Nephron (organoid): ENCODE results near the gene WDPCP.

Experiments used
- H3K27ac Mint-ChIP-seq, 3 experiments: 2 replicates each; pipeline ENCODE4 v1.8.0; 2020; ENCODE audit warnings: mixed read lengths in 3 of 3, mild to moderate bottlenecking in 2 of 3, moderate library complexity in 1 of 3
- H3K27me3 Mint-ChIP-seq: 2 replicates; pipeline ENCODE4 v1.8.0; 2021; ENCODE audit warnings: low read depth, mild to moderate bottlenecking, moderate library complexity, mixed read lengths
- H3K36me3 Mint-ChIP-seq: 2 replicates; pipeline ENCODE4 v1.8.0; 2020; ENCODE audit warnings: low read depth, mixed read lengths
- H3K4me1 Mint-ChIP-seq: 2 replicates; pipeline ENCODE4 v1.8.0; 2020; ENCODE audit warnings: mixed read lengths
- H3K4me3 Mint-ChIP-seq, 3 experiments: 2 replicates each; pipeline ENCODE4 v1.8.0; 2020; ENCODE audit warnings: mild to moderate bottlenecking in 3 of 3, mixed read lengths in 3 of 3, moderate library complexity in 2 of 3
- H3K9me3 Mint-ChIP-seq: 2 replicates; pipeline ENCODE4 v1.8.0; 2020; ENCODE audit warnings: mixed read lengths
- CTCF ChIP-seq, 3 experiments: fragments of 200-600 bp; sonication (generic); IDR thresholded peaks; one replicate each; pipeline ENCODE4 v1.5.0; 2021; ENCODE audit warnings: antibody characterized with exemption in 3 of 3; ENCODE audit not compliant: unreplicated experiment in 3 of 3

Gene WDPCP

GRCh38 chr2:63440612-63441011, 147.7 kb downstream of the WDPCP start:
- H3K36me3 Mint-ChIP-seq: no peaks in the 10 kb centered on the region
- H3K27me3 Mint-ChIP-seq: no peaks in the 10 kb centered on the region
- no peak overlapping the region for H3K27ac Mint-ChIP-seq
- no peaks in the 10 kb centered on the region for H3K9me3 Mint-ChIP-seq
- H3K4me1 Mint-ChIP-seq: no peaks in the 10 kb centered on the region
- H3K4me3 Mint-ChIP-seq: no peak overlapping the region
- TF ChIP-seq CTCF (IDR thresholded peaks at IDR 0.05; ENCODE audit: unreplicated experiment in 3 of 3): no peak

GRCh38 chr2:63438181-63438580, 150.1 kb downstream of the WDPCP start:
- Mint-ChIP-seq H3K9me3 (no peaks in the 10 kb centered on the region), H3K27ac (no peak overlapping the region), H3K4me1 (no peaks in the 10 kb centered on the region), H3K4me3 (no peak overlapping the region), H3K36me3 (no peaks in the 10 kb centered on the region), H3K27me3 (no peaks in the 10 kb centered on the region)
- TF ChIP-seq CTCF (IDR thresholded peaks at IDR 0.05; ENCODE audit: unreplicated experiment in 3 of 3): no peak

GRCh38 chr2:63436488-63436887, 151.8 kb downstream of the WDPCP start:
- H3K27ac Mint-ChIP-seq: no peak overlapping the region
- H3K27me3 Mint-ChIP-seq: no peaks in the 10 kb centered on the region
- no peaks in the 10 kb centered on the region for H3K9me3 Mint-ChIP-seq
- H3K4me1 Mint-ChIP-seq: no peaks in the 10 kb centered on the region
- no peak for TF ChIP-seq CTCF (IDR thresholded peaks at IDR 0.05; ENCODE audit: unreplicated experiment in 3 of 3)
- H3K36me3 Mint-ChIP-seq: no peaks in the 10 kb centered on the region
- no peak overlapping the region for H3K4me3 Mint-ChIP-seq

- Mint-ChIP-seq H3K9me3 (no peaks in the 10 kb centered on the region), H3K4me3 (no peak overlapping the region), H3K4me1 (no peaks in the 10 kb centered on the region), H3K27me3 (no peaks in the 10 kb centered on the region), H3K27ac (no peak overlapping the region), H3K36me3 (no peaks in the 10 kb centered on the region)
- TF ChIP-seq CTCF (IDR thresholded peaks at IDR 0.05; ENCODE audit: unreplicated experiment in 3 of 3): no peak
These were observed 153.2 kb downstream of the WDPCP start for GRCh38 chr2:63435070-63435469.

- Mint-ChIP-seq H3K4me3 (no peak overlapping the region), H3K36me3 (peaks cover 3% of the 10 kb centered on the region), H3K4me1 (no peaks in the 10 kb centered on the region), H3K27me3 (no peaks in the 10 kb centered on the region), H3K9me3 (no peaks in the 10 kb centered on the region), H3K27ac (no peak overlapping the region)
- no peak for TF ChIP-seq CTCF (IDR thresholded peaks at IDR 0.05; ENCODE audit: unreplicated experiment in 3 of 3)
These were observed 154.0 kb downstream of the WDPCP start for GRCh38 chr2:63434024-63435001.

GRCh38 chr2:63432373-63432772, 155.9 kb downstream of the WDPCP start:
- Mint-ChIP-seq H3K27ac (no peak overlapping the region), H3K9me3 (peaks cover 5% of the 10 kb centered on the region), H3K27me3 (no peaks in the 10 kb centered on the region), H3K36me3 (peaks cover 7% of the 10 kb centered on the region), H3K4me3 (no peak overlapping the region), H3K4me1 (no peaks in the 10 kb centered on the region)
- TF ChIP-seq CTCF (IDR thresholded peaks at IDR 0.05; ENCODE audit: unreplicated experiment in 3 of 3): no peak
